PFSK-1 (cell line): ENCODE measurements around the gene PANK2.

Source experiments
- FOXP2 ChIP-seq: optimal IDR thresholded peaks from 2 replicates; pipeline ENCODE3; 2011; ENCODE audit warnings: borderline replicate concordance, control low read depth, inconsistent platforms; ENCODE audit not compliant: insufficient read depth; ENCODE audit errors: extremely low read length, extremely low read depth
- POLR2AphosphoS5 ChIP-seq: IDR thresholded peaks from 2 replicates; pipeline ENCODE4 v1.6.1; 2012; ENCODE audit warnings: low read depth, mild to moderate bottlenecking, control low read depth, low read length, moderate library complexity
- REST ChIP-seq, 2 experiments: IDR thresholded peaks; 2 replicates each; pipeline versions ENCODE4 v1.6.1 to v1.8.0; 2011 to 2012; ENCODE audit warnings: low read depth in 2 of 2, low read length in 2 of 2, control low read depth in 1 of 2, inconsistent platforms in 1 of 2, mild to moderate bottlenecking in 1 of 2, moderate library complexity in 1 of 2; ENCODE audit not compliant: insufficient read depth in 1 of 2
- SIN3A ChIP-seq: IDR thresholded peaks from 2 replicates; pipeline ENCODE4 v1.6.1; 2012; ENCODE audit warnings: mild to moderate bottlenecking, low read length, moderate library complexity, borderline replicate concordance; ENCODE audit not compliant: insufficient read depth
- TAF1 ChIP-seq: IDR thresholded peaks from 2 replicates; pipeline ENCODE4 v1.6.1; 2012; ENCODE audit warnings: low read length, control low read depth, borderline replicate concordance; ENCODE audit not compliant: insufficient read depth

PANK2 gene

GRCh38 chr20:3923818-3924217 lies 34.6 kb downstream of the PANK2 start:
- TF ChIP-seq POLR2AphosphoS5 (no peak), TAF1 (no peak), SIN3A (no peak), REST (IDR thresholded peaks at IDR 0.05; ENCODE audit: insufficient read depth in 1 of 2, low read depth in 2 of 2, low read length in 2 of 2) (no peak), FOXP2 (no peak)

GRCh38 chr20:3924304-3925112 lies 35.3 kb downstream of the PANK2 start:
- no peak for TF ChIP-seq REST (IDR thresholded peaks at IDR 0.05; ENCODE audit: insufficient read depth in 1 of 2, low read depth in 2 of 2, low read length in 2 of 2)
- no peak for TF ChIP-seq POLR2AphosphoS5
- no peak for TF ChIP-seq FOXP2
- TF ChIP-seq SIN3A: no peak
- no peak for TF ChIP-seq TAF1

- TF ChIP-seq POLR2AphosphoS5 (no peak), SIN3A (no peak)
Observed at GRCh38 chr20:3925113-3925695, 36.0 kb downstream of the PANK2 start.

- TF ChIP-seq REST (IDR thresholded peaks at IDR 0.05; ENCODE audit: insufficient read depth in 1 of 2, low read depth in 2 of 2, low read length in 2 of 2) (no peak), FOXP2 (no peak), SIN3A (no peak), POLR2AphosphoS5 (no peak; the same call in 1 of the 2 replicates), TAF1 (no peak)
Observed at GRCh38 chr20:3925899-3926638, 36.9 kb downstream of the PANK2 start.

GRCh38 chr20:3927486-3928291 lies 38.5 kb downstream of the PANK2 start:
- TF ChIP-seq TAF1: no peak
- TF ChIP-seq SIN3A: no peak
- no peak; the same call in none of the 2 replicates for TF ChIP-seq POLR2AphosphoS5
- no peak for TF ChIP-seq FOXP2
- TF ChIP-seq REST (IDR thresholded peaks at IDR 0.05; ENCODE audit: insufficient read depth in 1 of 2, low read depth in 2 of 2, low read length in 2 of 2): no peak
